Mesenchymal stem cell (in vitro differentiated cells and primary cell): Measurements from ENCODE around the gene CCNG2. TPM values are rescaled to one million over a fixed set of nuclear protein-coding genes. Genes with fewer than 3 reads are reported as not detected.

ENCODE experiments used
- DNase-seq: peaks from one replicate; pipeline ENCODE4 v3.0.0-alpha.2; 2013
- H2AFZ ChIP-seq: one replicate; pipeline ENCODE4 v1.6.1; 2013; ENCODE audit warnings: low read depth, mild to moderate bottlenecking, control low read depth, inconsistent platforms, low read length, moderate library complexity
- H2AK5ac ChIP-seq: 2 replicates; pipeline ENCODE4 v1.6.1; 2013; ENCODE audit warnings: low read length, moderate library complexity, mild to moderate bottlenecking, inconsistent platforms; ENCODE audit not compliant: severe bottlenecking
- H2BK120ac ChIP-seq: one replicate; pipeline ENCODE4 v1.6.1; 2013; ENCODE audit warnings: low read depth, mild to moderate bottlenecking, inconsistent platforms, low read length, moderate library complexity
- H2BK12ac ChIP-seq, 2 experiments: one replicate each; pipeline ENCODE4 v1.6.1; 2013; ENCODE audit warnings: inconsistent platforms in 2 of 2, low read length in 2 of 2, mild to moderate bottlenecking in 2 of 2, moderate library complexity in 2 of 2, control low read depth in 1 of 2
- H2BK15ac ChIP-seq: one replicate; pipeline ENCODE4 v1.6.1; 2013; ENCODE audit warnings: mild to moderate bottlenecking, low read depth, inconsistent platforms; ENCODE audit not compliant: poor library complexity, severe bottlenecking
- H2BK5ac ChIP-seq: 2 replicates; pipeline ENCODE4 v1.6.1; 2013; ENCODE audit warnings: low read depth, mild to moderate bottlenecking, low read length, control low read depth, inconsistent platforms; ENCODE audit not compliant: poor library complexity, severe bottlenecking
- H3K14ac ChIP-seq, 2 experiments: one replicate each; pipeline ENCODE4 v1.6.1; 2013; ENCODE audit warnings: inconsistent platforms in 2 of 2, low read length in 2 of 2, control low read depth in 1 of 2, mild to moderate bottlenecking in 1 of 2, moderate library complexity in 1 of 2
- H3K18ac ChIP-seq, 2 experiments: one replicate each; pipeline ENCODE4 v1.6.1; 2013; ENCODE audit warnings: inconsistent platforms in 2 of 2, low read length in 2 of 2, control low read depth in 1 of 2, low read depth in 1 of 2, mild to moderate bottlenecking in 1 of 2
- H3K23ac ChIP-seq, 2 experiments: one replicate each; pipeline ENCODE4 v1.6.1; 2013; ENCODE audit warnings: inconsistent platforms in 2 of 2, low read length in 2 of 2, mild to moderate bottlenecking in 2 of 2, moderate library complexity in 2 of 2, control low read depth in 1 of 2
- H3K27ac ChIP-seq: 2 replicates; pipeline ENCODE4 v1.5.1; 2013; ENCODE audit warnings: mild to moderate bottlenecking, moderate library complexity, low read length, control low read depth, inconsistent platforms; ENCODE audit not compliant: poor library complexity, severe bottlenecking
- H3K27me3 ChIP-seq, 2 experiments: 2 replicates each; pipeline versions ENCODE4 v1.6.1 to v1.7.0; 2013; ENCODE audit warnings: low read length in 2 of 2, mild to moderate bottlenecking in 2 of 2, moderate library complexity in 2 of 2, control low read depth in 1 of 2, inconsistent platforms in 1 of 2; ENCODE audit not compliant: control insufficient read depth in 1 of 2, insufficient read depth in 1 of 2
- H3K36me3 ChIP-seq, 2 experiments: 2 replicates each; pipeline versions ENCODE4 v1.6.1 to v1.7.0; 2013; ENCODE audit warnings: low read length in 2 of 2, control low read depth in 1 of 2, inconsistent platforms in 1 of 2, low read depth in 1 of 2, mild to moderate bottlenecking in 1 of 2; ENCODE audit not compliant: insufficient read depth in 2 of 2, control insufficient read depth in 1 of 2
- H3K4ac ChIP-seq, 2 experiments: one replicate each; pipeline ENCODE4 v1.6.1; 2013; ENCODE audit warnings: inconsistent platforms in 2 of 2, low read length in 2 of 2, mild to moderate bottlenecking in 2 of 2, moderate library complexity in 2 of 2, control low read depth in 1 of 2, low read depth in 1 of 2
- H3K4me1 ChIP-seq: 2 replicates; pipeline ENCODE4 v1.6.1; 2013; ENCODE audit warnings: low read depth, low read length, control low read depth; ENCODE audit not compliant: control insufficient read depth, insufficient read depth
- H3K4me2 ChIP-seq: 2 replicates; pipeline ENCODE4 v1.6.1; 2013; ENCODE audit warnings: low read length, mild to moderate bottlenecking, inconsistent platforms; ENCODE audit not compliant: poor library complexity, severe bottlenecking
- H3K4me3 ChIP-seq, 2 experiments: 2 replicates each; pipeline versions ENCODE4 v1.5.1 to v1.7.0; 2013; ENCODE audit warnings: low read length in 2 of 2, mild to moderate bottlenecking in 2 of 2, control low read depth in 1 of 2, low read depth in 1 of 2; ENCODE audit not compliant: insufficient read depth in 1 of 2
- H3K79me1 ChIP-seq: replicated peaks from 2 replicates; pipeline ENCODE4 v1.6.1; 2013; ENCODE audit warnings: mild to moderate bottlenecking, control low read depth, low read length, inconsistent platforms; ENCODE audit not compliant: poor library complexity, severe bottlenecking
- H3K9ac ChIP-seq: 2 replicates; pipeline ENCODE4 v1.7.0; 2013; ENCODE audit warnings: mild to moderate bottlenecking, low read length, moderate library complexity
- H3K9me3 ChIP-seq: 2 replicates; pipeline ENCODE4 v1.7.0; 2013; ENCODE audit warnings: mild to moderate bottlenecking, low read length; ENCODE audit not compliant: control insufficient read depth
- H4K8ac ChIP-seq: one replicate; pipeline ENCODE4 v1.6.1; 2013; ENCODE audit warnings: inconsistent platforms, mild to moderate bottlenecking, low read length, moderate library complexity
- H4K91ac ChIP-seq: one replicate; pipeline ENCODE4 v1.6.1; 2013; ENCODE audit warnings: mild to moderate bottlenecking, low read length, inconsistent platforms
- WGBS: methylation state at CpG from one replicate; pipeline ENCODE4 v1.1.7; 2013; ENCODE audit warnings: mixed read lengths; 5-methylcytosine and 5-hydroxymethylcytosine counted together
- polyA plus RNA-seq, 2 experiments: library from polyadenylated mRNA; stranded (reverse); fragments of 200-250 nt; gene quantifications; one replicate each; pipeline ENCODE4 v1.2.3, GENCODE V29; 2013

The CCNG2 gene
- polyA plus RNA-seq (2013, experiment 1 of 2): 34.1 TPM
- polyA plus RNA-seq (2013, experiment 2 of 2): 35.7 TPM

DNA sequence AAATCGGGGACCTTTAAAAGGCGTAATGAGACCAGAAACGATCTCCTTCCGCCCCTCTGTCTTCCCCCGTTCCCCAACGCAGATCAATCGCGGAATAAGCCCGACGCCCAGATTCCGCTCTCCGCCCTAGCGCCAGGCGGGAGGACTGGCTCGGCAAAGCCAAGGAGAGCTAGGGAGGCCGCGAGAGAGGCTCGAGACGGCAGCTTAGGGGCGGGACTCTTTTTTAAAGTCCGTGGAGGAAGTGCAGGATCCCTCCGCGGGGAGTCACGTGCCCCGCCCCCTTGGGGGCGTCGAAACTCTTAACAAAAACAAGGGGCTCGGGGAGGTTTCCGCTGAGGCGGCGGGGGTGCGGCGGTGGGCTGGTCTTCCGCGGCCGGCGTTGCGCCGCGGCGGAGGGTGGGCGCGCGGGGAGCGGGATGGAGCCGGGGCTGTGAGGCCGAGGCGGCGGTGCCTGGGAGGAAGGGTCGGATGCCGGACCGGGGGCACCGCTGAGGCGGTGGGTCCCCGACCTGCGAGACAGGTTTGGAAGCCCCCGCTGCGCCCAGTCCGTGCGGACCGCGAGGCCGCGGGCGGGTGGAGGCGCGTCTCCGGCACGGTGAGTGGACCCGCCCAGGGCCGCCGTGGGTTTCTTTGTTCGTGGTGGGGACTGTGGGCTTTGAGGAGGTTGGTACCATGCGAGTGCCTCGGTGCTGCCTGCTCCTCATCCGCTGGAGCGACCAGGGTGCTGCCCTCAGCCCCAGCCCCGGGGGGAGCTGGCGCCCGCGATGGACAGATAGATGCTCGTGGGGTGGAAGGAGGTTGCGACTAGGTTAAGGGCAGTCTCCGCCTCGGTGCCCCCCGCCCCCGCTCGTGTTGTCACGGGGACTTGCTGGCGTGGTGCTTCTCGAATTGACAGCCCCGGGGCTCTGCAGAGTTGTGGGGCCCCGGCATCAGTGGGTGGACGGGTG, at the start of gene CCNG2:
Gene CCNG2 (plus strand): TSS at position 296 of the 947 bp plus-strand sequence. CDS start 1,326 bp downstream, outside the sequence.
- peak within 1 kb of the TSS; percentile 98 for H3K4me2 ChIP-seq
- DNase-seq: peak; percentile 97
- H3K23ac ChIP-seq: peak within 1 kb of the TSS in 1 of 2 experiments; percentile 100
- peak within 1 kb of the TSS in 1 of 2 experiments; percentile 100 for H3K14ac ChIP-seq
- peaks cover under 1 to 35% of the 10 kb centered on the region in 2 experiments for H3K36me3 ChIP-seq
- peak within 1 kb of the TSS; percentile 99 to 100 for H3K18ac ChIP-seq
- H3K9ac ChIP-seq: peak within 1 kb of the TSS; percentile 95
- H2BK15ac ChIP-seq: peak within 1 kb of the TSS; percentile 100
- WGBS: under 1% methylated on average over 70 of the region's 94 CpGs
- H3K9me3 ChIP-seq: no peaks in the 10 kb centered on the region
- no peaks in the 10 kb centered on the region for H3K27me3 ChIP-seq
- H2BK12ac ChIP-seq: peak within 1 kb of the TSS; percentile 95 to 99
- H2BK120ac ChIP-seq: peak within 1 kb of the TSS; percentile 94
- H4K8ac ChIP-seq: peak within 1 kb of the TSS; percentile 95
- H3K4me3 ChIP-seq: peak within 1 kb of the TSS; percentile 88 to 100
- H2AFZ ChIP-seq: peak within 1 kb of the TSS; percentile 85
- peak within 1 kb of the TSS; percentile 82 for H2AK5ac ChIP-seq
- peak within 1 kb of the TSS; percentile 97 to 100 for H3K4ac ChIP-seq
- H3K4me1 ChIP-seq: no peaks in the 10 kb centered on the region
- H3K27ac ChIP-seq: peak within 1 kb of the TSS; percentile 100
- H2BK5ac ChIP-seq: peak within 1 kb of the TSS; percentile 100
- peak within 1 kb of the TSS; percentile 98 for H4K91ac ChIP-seq
- H3K79me1 ChIP-seq: peaks cover 7% of the 10 kb centered on the region

GRCh38 chr4:77110730-77111129, 46.3 kb upstream of the CCNG2 start:
- H3K4me2 ChIP-seq: no peak overlapping the region
- no peak overlapping the region for H3K23ac ChIP-seq
- H3K4me3 ChIP-seq: no peak overlapping the region
- H2BK120ac ChIP-seq: no peak overlapping the region
- H3K79me1 ChIP-seq: no peaks in the 10 kb centered on the region
- no peak overlapping the region for H3K18ac ChIP-seq
- H3K4ac ChIP-seq: no peak overlapping the region
- H3K9me3 ChIP-seq: no peaks in the 10 kb centered on the region
- no peaks in the 10 kb centered on the region for H3K36me3 ChIP-seq
- no peak overlapping the region for H4K8ac ChIP-seq
- no peak overlapping the region for H2AFZ ChIP-seq
- no peak overlapping the region for H4K91ac ChIP-seq
- no peak for DNase-seq
- H3K27me3 ChIP-seq: no peaks in the 10 kb centered on the region
- no peak overlapping the region for H3K9ac ChIP-seq
- WGBS: 96% methylated on average over 1 of the region's 1 CpG
- no peaks in the 10 kb centered on the region for H3K4me1 ChIP-seq
- no peak overlapping the region for H2BK5ac ChIP-seq
- no peak overlapping the region for H2AK5ac ChIP-seq
- no peak overlapping the region for H3K27ac ChIP-seq
- H3K14ac ChIP-seq: no peak overlapping the region
- H2BK15ac ChIP-seq: no peak overlapping the region
- H2BK12ac ChIP-seq: no peak overlapping the region

GRCh38 chr4:77113069-77113468, 43.9 kb upstream of the CCNG2 start:
- Histone ChIP-seq H3K27ac (no peak overlapping the region), H2BK12ac (no peak overlapping the region), H3K4ac (no peak overlapping the region), H2BK15ac (no peak overlapping the region), H3K14ac (no peak overlapping the region), H3K4me2 (no peak overlapping the region), H3K79me1 (no peaks in the 10 kb centered on the region), H3K36me3 (no peaks in the 10 kb centered on the region), H4K8ac (no peak overlapping the region), H3K27me3 (no peaks in the 10 kb centered on the region), H3K18ac (no peak overlapping the region), H3K9ac (no peak overlapping the region), H3K4me1 (no peaks in the 10 kb centered on the region), H2BK120ac (no peak overlapping the region), H4K91ac (no peak overlapping the region), H3K9me3 (no peaks in the 10 kb centered on the region), H2BK5ac (no peak overlapping the region), H2AFZ (no peak overlapping the region), H3K23ac (no peak overlapping the region), H2AK5ac (no peak overlapping the region), H3K4me3 (no peak overlapping the region)
- DNase-seq: no peak
- 90% methylated on average over 20 of the region's 29 CpGs for WGBS

DNA sequence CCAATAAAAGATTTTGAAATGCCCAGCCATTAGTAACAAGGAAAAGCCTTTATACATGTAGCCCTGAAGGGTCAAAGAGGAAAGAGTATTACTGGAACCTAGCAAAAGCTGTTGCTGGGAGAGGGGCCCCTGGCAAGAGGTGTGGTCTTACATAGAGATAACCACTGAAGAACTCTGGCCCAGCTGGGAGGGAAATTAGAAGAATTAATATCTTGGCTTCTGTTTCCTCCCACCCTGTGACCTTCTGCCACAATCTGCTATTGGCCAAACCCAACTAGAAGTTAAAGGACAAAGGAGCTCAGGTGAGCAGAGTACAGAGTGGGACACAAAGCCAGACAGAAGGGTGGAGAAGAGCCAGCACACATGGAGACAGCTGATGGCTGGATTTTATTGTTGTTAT, 39.3 kb upstream of the CCNG2 start:
- Histone ChIP-seq H3K4ac (no peak overlapping the region), H4K8ac (no peak overlapping the region), H2BK15ac (no peak overlapping the region), H2BK12ac (no peak overlapping the region), H3K27ac (no peak overlapping the region), H3K4me3 (no peak overlapping the region), H3K9ac (no peak overlapping the region), H4K91ac (no peak overlapping the region), H3K9me3 (no peaks in the 10 kb centered on the region), H3K14ac (no peak overlapping the region), H2AFZ (no peak overlapping the region), H3K23ac (no peak overlapping the region), H3K27me3 (peaks cover 0 to 21% of the 10 kb centered on the region in 2 experiments), H3K79me1 (no peaks in the 10 kb centered on the region), H3K18ac (no peak overlapping the region), H2AK5ac (no peak overlapping the region), H2BK120ac (no peak overlapping the region), H3K4me2 (no peak overlapping the region), H3K36me3 (no peaks in the 10 kb centered on the region), H2BK5ac (no peak overlapping the region), H3K4me1 (no peaks in the 10 kb centered on the region)
- no peak for DNase-seq
